ENCODE data around the gene RBFOX2. TPM values are rescaled to one million over a fixed set of nuclear protein-coding genes. Genes with fewer than 3 reads are reported as not detected.

Gene RBFOX2
- total RNA-seq, 1 donor from 2014 or later: 147 TPM

DNA sequence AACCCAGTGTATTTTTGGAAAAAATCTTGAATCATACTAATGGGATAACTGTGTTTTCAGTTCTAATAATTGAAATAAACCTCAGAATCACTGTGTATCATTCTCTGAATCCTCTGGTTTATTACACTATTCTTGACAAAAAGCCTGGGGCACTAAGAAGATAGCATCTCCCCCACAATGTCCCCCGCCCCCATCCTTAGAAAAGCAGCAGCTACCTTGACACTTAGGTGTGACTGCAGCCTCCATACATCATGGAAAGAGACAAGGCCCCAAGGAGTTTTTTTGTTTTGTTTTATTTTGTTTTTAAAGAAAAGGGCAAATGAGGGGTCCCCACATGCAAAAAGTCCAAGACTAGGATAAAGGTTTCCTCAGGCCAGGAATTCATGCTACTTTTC, 186.1 kb downstream of the RBFOX2 start:
- no peak for DNase-seq (ENCODE audit: low spot score)
- TF ChIP-seq, protein P1, sequence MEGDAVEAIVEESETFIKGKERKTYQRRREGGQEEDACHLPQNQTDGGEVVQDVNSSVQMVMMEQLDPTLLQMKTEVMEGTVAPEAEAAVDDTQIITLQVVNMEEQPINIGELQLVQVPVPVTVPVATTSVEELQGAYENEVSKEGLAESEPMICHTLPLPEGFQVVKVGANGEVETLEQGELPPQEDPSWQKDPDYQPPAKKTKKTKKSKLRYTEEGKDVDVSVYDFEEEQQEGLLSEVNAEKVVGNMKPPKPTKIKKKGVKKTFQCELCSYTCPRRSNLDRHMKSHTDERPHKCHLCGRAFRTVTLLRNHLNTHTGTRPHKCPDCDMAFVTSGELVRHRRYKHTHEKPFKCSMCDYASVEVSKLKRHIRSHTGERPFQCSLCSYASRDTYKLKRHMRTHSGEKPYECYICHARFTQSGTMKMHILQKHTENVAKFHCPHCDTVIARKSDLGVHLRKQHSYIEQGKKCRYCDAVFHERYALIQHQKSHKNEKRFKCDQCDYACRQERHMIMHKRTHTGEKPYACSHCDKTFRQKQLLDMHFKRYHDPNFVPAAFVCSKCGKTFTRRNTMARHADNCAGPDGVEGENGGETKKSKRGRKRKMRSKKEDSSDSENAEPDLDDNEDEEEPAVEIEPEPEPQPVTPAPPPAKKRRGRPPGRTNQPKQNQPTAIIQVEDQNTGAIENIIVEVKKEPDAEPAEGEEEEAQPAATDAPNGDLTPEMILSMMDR (IDR thresholded peaks at IDR 0.05): no peak
- Mint-ChIP-seq H3K27ac (ENCODE audit: unreplicated experiment) (no peak overlapping the region), H3K36me3 (ENCODE audit: low read depth) (no peaks in the 10 kb centered on the region), H3K4me1 (ENCODE audit: low read depth) (peaks cover 42% of the 10 kb centered on the region), H3K4me3 (ENCODE audit: unreplicated experiment) (no peak overlapping the region), H3K9me3 (ENCODE audit: low read depth) (no peaks in the 10 kb centered on the region), H3K27me3 (ENCODE audit: low read depth) (no peaks in the 10 kb centered on the region)

DNA sequence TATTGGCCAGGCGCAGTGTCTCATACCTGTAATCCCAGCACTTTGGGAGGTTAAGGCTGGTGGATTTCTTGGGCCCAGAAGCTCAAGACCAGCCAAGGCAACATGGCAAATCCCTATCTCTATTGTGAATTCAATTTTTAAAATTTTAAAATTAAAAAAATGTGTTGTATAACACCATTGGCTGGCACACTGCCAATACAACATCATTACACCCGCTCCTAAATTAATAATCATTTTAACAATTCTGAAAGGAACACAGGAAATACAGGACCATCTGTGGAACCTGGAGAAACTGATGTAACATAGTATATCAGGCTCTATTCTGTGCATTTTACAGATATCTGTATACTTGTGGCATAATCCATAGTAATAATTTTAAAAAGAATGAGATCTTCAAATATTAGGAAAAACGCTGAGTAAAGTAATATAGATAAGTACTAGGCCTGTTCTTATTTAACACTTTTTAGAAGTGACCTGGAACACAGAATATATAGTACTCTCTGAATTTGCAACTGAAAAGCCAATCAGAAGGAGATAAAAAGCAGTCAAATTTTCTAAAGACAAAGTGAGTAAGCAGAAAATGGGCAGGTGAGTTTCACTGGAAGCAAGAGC, 186.6 kb downstream of the RBFOX2 start:
- no peaks in the 10 kb centered on the region for H3K27me3 Mint-ChIP-seq (ENCODE audit: low read depth)
- TF ChIP-seq, protein P1 (IDR thresholded peaks at IDR 0.05): no peak
- peaks cover 47% of the 10 kb centered on the region for H3K4me1 Mint-ChIP-seq (ENCODE audit: low read depth)
- H3K36me3 Mint-ChIP-seq (ENCODE audit: low read depth): no peaks in the 10 kb centered on the region
- DNase-seq (ENCODE audit: low spot score): no peak
- H3K9me3 Mint-ChIP-seq (ENCODE audit: low read depth): no peaks in the 10 kb centered on the region
- H3K27ac Mint-ChIP-seq (ENCODE audit: unreplicated experiment): no peak overlapping the region
- no peak overlapping the region for H3K4me3 Mint-ChIP-seq (ENCODE audit: unreplicated experiment)

DNA sequence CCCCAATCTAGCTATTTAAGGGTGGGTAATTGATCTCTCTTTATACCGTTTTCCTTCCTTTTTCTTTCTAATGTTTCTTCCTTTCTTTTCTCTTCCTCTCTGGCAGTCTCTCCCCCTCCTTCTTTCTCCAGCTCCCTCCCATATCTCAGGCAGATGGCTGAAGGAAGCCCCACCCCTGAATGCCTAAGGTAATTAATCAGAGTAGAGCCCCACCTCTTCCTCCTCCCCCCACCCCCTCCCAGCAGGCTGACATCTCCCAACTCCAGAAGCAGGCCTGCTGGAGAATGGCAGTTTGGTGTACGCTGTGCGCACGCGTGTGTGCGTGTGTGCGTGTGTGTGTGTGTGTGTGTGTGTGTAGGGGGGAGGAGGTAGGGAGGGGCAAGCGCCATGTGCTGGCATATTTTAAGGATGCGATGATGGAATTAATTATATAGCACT, 188.3 kb downstream of the RBFOX2 start:
- Mint-ChIP-seq H3K4me1 (ENCODE audit: low read depth) (peaks cover 60% of the 10 kb centered on the region), H3K36me3 (ENCODE audit: low read depth) (no peaks in the 10 kb centered on the region), H3K27me3 (ENCODE audit: low read depth) (no peaks in the 10 kb centered on the region), H3K9me3 (ENCODE audit: low read depth) (no peaks in the 10 kb centered on the region), H3K4me3 (ENCODE audit: unreplicated experiment) (peak overlapping the region; percentile 84), H3K27ac (ENCODE audit: unreplicated experiment) (peak overlapping the region; percentile 94)
- TF ChIP-seq, protein P1 (IDR thresholded peaks at IDR 0.05): no peak
- DNase-seq (ENCODE audit: low spot score): no peak

DNA sequence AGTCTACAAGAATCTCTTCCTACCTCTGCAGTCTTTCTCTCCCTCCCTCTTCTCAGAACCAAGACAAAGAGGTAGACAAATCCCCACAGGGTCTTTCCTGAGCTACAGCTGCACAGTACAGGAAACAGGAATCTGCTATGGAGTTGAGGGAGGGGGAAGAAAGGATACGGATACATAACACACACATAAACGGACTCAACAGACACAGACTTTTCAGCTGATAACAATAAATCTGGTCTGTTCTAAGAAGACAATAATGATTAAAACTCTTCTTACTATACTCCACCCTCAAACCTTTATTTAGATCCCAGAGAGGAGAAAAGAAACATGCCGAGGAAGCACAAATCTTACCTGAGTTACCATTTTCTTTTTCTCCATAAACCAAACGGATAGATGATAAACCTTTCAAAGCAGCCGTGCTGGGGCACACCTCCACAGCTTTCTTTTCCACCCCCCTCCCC, 188.8 kb downstream of the RBFOX2 start:
- H3K27ac Mint-ChIP-seq (ENCODE audit: unreplicated experiment): peak overlapping the region; percentile 94
- no peak for DNase-seq (ENCODE audit: low spot score)
- no peaks in the 10 kb centered on the region for H3K36me3 Mint-ChIP-seq (ENCODE audit: low read depth)
- H3K9me3 Mint-ChIP-seq (ENCODE audit: low read depth): no peaks in the 10 kb centered on the region
- H3K4me3 Mint-ChIP-seq (ENCODE audit: unreplicated experiment): peak overlapping the region; percentile 84
- H3K27me3 Mint-ChIP-seq (ENCODE audit: low read depth): no peaks in the 10 kb centered on the region
- TF ChIP-seq, protein P1 (IDR thresholded peaks at IDR 0.05): no peak
- H3K4me1 Mint-ChIP-seq (ENCODE audit: low read depth): peaks cover 65% of the 10 kb centered on the region

DNA sequence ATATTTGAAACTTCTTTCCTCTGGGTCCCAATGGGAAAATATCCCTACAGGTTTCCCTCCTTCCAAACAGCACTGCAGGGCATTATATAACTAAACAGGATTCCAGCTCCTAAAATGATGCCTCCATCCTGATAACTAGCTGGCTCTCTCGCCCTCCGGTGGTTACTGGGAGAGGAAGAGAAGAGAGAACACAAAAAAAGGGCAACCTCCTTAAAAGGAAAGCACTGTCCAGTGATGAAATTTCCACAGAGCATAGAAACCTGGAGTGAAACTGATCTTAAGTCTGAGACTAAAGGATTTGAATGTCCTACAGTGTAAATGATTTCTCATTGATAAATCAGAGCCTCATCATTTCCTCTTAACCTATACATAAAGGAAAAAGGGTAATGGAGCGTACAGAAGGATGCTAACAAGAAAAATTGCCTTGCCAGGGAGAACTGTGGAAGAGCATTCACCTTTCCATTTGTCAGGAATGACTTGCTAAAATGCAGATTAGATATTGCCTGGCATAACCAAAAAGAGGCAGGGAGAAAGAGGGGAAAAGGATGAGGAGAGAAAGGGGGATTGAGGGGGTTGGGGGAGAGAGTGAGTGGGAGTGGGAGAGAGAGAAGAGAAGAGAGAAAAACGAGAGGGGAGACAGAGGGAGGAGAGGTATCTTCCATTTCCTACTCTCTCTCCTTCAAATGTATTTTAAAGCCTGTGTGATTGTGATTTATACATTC, 189.6 kb downstream of the RBFOX2 start:
- Mint-ChIP-seq H3K27ac (ENCODE audit: unreplicated experiment) (peak overlapping the region; percentile 94), H3K27me3 (ENCODE audit: low read depth) (no peaks in the 10 kb centered on the region), H3K4me3 (ENCODE audit: unreplicated experiment) (peak overlapping the region; percentile 84), H3K9me3 (ENCODE audit: low read depth) (no peaks in the 10 kb centered on the region), H3K36me3 (ENCODE audit: low read depth) (no peaks in the 10 kb centered on the region), H3K4me1 (ENCODE audit: low read depth) (peaks cover 74% of the 10 kb centered on the region)
- no peak for DNase-seq (ENCODE audit: low spot score)
- TF ChIP-seq, protein P1 (IDR thresholded peaks at IDR 0.05): peak; percentile 76

Data from chondrocyte (in vitro differentiated cells).